ENCODE measurements around the gene DPYSL4.

DPYSL4 gene

GRCh38 chr10:132196178-132197113 lies 9.7 kb downstream of the DPYSL4 start:
- no peak for DNase-seq (ENCODE audit: extremely low spot score)
- ChIA-PET CTCF (no interaction called here), POLR2A (no interaction called here)
- no peak for TF ChIP-seq CTCF (IDR thresholded peaks at IDR 0.05; ENCODE audit: control extremely low read depth, extremely low read depth, low read depth, missing control alignments)

- POLR2A ChIA-PET = no interaction called here
- CTCF ChIA-PET = no interaction called here
- no peak for TF ChIP-seq CTCF (IDR thresholded peaks at IDR 0.05; ENCODE audit: control extremely low read depth, extremely low read depth, low read depth, missing control alignments)
- no peak for DNase-seq (ENCODE audit: extremely low spot score)
Measured at GRCh38 chr10:132197271-132198067, 10.7 kb downstream of the DPYSL4 start.

GRCh38 chr10:132198068-132198370 lies 11.3 kb downstream of the DPYSL4 start:
- no peak for TF ChIP-seq CTCF (IDR thresholded peaks at IDR 0.05; ENCODE audit: control extremely low read depth, extremely low read depth, low read depth, missing control alignments)
- ChIA-PET POLR2A (no interaction called here), CTCF (no interaction called here)
- DNase-seq (ENCODE audit: extremely low spot score) = no peak

GRCh38 chr10:132198381-132199181 lies 11.8 kb downstream of the DPYSL4 start:
- CTCF ChIA-PET = no interaction called here

GRCh38 chr10:132199268-132199853 lies 12.6 kb downstream of the DPYSL4 start:
- no peak for TF ChIP-seq CTCF (IDR thresholded peaks at IDR 0.05; ENCODE audit: control extremely low read depth, extremely low read depth, low read depth, missing control alignments)
- ChIA-PET CTCF (no interaction called here), POLR2A (no interaction called here)
- DNase-seq (ENCODE audit: extremely low spot score) = no peak

More at GRCh38 chr10:132198381-132199181, 11.8 kb downstream of the DPYSL4 start:
- no peak for TF ChIP-seq CTCF (IDR thresholded peaks at IDR 0.05; ENCODE audit: control extremely low read depth, extremely low read depth, low read depth, missing control alignments)
- DNase-seq (ENCODE audit: extremely low spot score) = no peak
- POLR2A ChIA-PET = no interaction called here

GRCh38 chr10:132199854-132200311 lies 13.1 kb downstream of the DPYSL4 start:
- no peak for TF ChIP-seq CTCF (IDR thresholded peaks at IDR 0.05; ENCODE audit: control extremely low read depth, extremely low read depth, low read depth, missing control alignments)
- no peak for DNase-seq (ENCODE audit: extremely low spot score)
- CTCF ChIA-PET = no interaction called here
- POLR2A ChIA-PET = no interaction called here
